Astrocyte of the spinal cord (primary cell): Measurements from ENCODE around the gene TOB2.

ENCODE experiments used
- DNase-seq: peaks from one replicate; pipeline ENCODE4 v3.0.0; 2011; ENCODE audit warnings: low read depth, low spot score
- H3K4me3 ChIP-seq: 2 replicates; pipeline ENCODE4 v1.5.1; 2011; ENCODE audit warnings: low read depth, mild to moderate bottlenecking, low read length, moderate library complexity
- CTCF ChIP-seq: IDR thresholded peaks from 2 replicates; pipeline ENCODE4 v1.5.1; 2012; ENCODE audit warnings: low read depth, mild to moderate bottlenecking, low read length, inconsistent platforms
- in situ Hi-C: cut with HindIII; loops from 2 replicates; pipeline ENCODE4 v1.10.0; 2017; ENCODE audit warnings: low sequenced_read_pairs

The TOB2 gene

GRCh38 chr22:41478891-41479521 is 32.4 kb upstream of the TOB2 start:
- in situ Hi-C loops = no loop called here
- no peak overlapping the region for H3K4me3 ChIP-seq
- peak; percentile 32 for DNase-seq
- TF ChIP-seq CTCF = no peak

- DNase-seq = no peak
- H3K4me3 ChIP-seq = no peak overlapping the region
- no peak for TF ChIP-seq CTCF
- in situ Hi-C loops = no loop called here
These were observed 31.9 kb upstream of the TOB2 start for GRCh38 chr22:41478473-41478872.

DNA sequence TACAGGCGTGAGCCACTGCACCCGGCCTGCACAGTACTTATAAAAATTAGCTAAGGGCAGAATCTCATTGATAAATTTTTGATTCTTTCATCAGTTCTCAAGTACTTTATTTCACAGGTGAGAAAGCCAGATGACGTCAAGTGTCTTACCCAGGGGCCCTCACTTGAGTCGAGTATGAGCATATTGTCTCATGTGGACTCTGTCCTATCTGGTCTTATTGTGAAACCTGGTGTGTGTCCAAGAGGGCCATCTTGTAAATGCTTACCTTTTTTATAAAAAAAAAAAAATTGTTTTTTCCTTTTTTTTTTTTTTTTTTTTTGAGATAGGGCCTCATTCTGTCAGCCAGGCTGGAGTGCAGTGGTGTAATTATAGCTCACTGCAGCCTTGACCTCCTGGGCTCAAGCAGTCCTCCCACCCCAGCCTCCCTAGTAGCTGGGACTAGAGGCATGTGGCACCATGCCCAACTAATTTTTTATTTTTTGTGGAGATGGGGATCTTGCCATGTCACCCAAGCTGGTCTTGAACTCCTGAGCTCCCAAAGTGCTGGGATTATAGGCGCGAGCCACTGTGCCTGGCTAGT is 28.4 kb upstream of the TOB2 start:
- no peak for DNase-seq
- H3K4me3 ChIP-seq = no peak overlapping the region
- in situ Hi-C loops = no loop called here
- TF ChIP-seq CTCF = no peak

DNA sequence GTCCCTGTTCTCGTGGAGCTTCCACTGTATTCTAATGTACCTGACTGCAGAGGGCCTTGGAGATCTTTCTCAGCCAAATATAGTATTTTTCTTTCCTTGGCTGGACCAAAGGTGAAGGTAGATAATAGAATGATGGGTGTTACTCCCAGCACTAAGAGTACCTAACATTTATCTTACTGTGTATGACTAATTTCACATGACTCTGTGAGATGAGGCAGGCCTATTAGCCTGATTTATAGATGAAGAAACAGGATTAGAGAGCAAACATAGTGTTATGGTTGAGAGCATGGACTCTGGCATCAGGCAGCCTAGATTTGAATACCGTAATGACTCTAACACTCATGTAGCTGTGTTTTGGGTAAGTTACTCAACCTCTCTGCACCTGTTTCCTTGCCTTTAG is 25.0 kb upstream of the TOB2 start:
- H3K4me3 ChIP-seq = no peak overlapping the region
- DNase-seq = no peak
- in situ Hi-C loops = no loop called here
- TF ChIP-seq CTCF = no peak

DNA sequence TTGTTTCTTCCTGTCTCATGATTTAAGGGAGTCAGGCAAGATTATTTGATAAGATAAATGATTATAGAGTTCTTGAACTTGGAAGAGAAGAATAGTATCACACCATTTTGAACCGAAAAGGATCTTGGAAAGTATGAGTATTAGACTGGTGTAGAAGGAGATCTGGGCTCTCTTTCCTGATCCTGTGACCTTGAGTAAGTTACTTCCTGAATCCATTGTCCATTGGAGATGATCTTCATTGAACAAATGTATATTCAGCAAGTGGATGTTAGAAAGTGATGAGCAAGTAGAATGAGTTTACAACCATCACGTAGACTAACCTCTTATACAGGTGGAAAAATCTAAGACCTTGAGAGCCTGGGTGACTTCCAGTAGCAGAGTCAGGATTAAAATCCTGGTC is 24.3 kb upstream of the TOB2 start:
- in situ Hi-C loops = no loop called here
- DNase-seq = no peak
- TF ChIP-seq CTCF = no peak
- H3K4me3 ChIP-seq = no peak overlapping the region

DNA sequence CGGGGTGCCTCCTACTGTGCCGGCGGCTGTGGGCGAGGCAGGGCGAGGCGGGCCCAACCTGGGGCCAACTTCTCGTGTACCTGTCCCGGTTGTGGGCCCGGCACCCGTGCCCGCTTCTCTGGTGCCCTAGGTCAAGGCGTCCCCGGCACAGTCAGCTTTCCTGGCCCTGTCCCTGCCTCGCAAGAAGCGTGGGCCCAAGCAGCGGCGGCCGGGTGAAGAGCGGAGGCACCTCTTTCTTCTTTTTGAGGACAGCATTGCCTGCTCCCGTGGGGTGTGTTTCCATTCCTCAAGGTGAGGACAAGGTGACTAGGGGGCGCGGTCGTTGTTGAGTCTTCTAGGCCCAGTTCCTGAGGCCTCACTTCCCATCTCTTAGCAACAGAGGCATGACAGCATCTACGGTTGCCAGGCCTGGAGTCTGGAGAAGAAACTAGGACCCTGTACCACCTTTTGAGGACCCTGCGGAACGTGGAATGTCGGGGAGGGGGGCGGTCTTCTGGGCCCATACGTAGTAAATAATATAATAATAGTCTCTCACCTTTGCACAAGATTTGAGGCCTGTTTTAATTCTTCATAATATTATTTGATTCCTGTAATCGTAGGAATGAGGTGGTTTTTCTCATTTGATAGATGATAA is 22.7 kb upstream of the TOB2 start:
- in situ Hi-C loops = no loop called here
- peak overlapping the region; percentile 95 for H3K4me3 ChIP-seq
- no peak for TF ChIP-seq CTCF
- no peak for DNase-seq
